Measurements from ENCODE around the gene SECISBP2L. TPM values are rescaled to one million over a fixed set of nuclear protein-coding genes. Genes with fewer than 3 reads are reported as not detected.

The SECISBP2L gene
- total RNA-seq, 1 experiment from 2014 or later = 11.0 TPM

DNA sequence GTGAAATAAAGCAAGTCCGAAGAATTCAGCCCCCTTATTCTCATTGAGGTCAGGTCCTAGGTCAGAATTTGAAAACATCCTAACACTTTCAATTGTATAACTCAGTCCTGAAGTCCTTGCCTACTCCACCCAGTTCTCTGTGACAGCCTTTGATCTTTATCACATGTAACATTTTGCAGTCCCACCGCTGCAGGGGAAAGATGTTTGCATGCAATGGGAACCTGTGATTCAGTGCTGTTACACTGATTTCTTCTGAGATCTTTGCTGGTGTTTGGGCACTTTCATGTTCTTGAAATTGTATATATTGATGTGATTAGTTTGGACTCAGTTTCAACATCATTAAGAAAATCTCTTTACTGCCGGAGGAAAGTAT, 18.0 kb upstream of the SECISBP2L start:
- Histone ChIP-seq H3K27me3 (no peaks in the 10 kb centered on the region; the same call in 1 of the 2 replicates), H3K9me3 (no peaks in the 10 kb centered on the region), H3K4me3 (no peak overlapping the region), H3K36me3 (no peaks in the 10 kb centered on the region)
- no peak for DNase-seq

- H3K36me3 ChIP-seq = no peaks in the 10 kb centered on the region
- no peak for DNase-seq
- H3K27me3 ChIP-seq = no peaks in the 10 kb centered on the region; the same call in 1 of the 2 replicates
- H3K4me3 ChIP-seq = no peak overlapping the region
- no peaks in the 10 kb centered on the region for H3K9me3 ChIP-seq
Measured at GRCh38 chr15:49063402-49064280, 17.4 kb upstream of the SECISBP2L start.

DNA sequence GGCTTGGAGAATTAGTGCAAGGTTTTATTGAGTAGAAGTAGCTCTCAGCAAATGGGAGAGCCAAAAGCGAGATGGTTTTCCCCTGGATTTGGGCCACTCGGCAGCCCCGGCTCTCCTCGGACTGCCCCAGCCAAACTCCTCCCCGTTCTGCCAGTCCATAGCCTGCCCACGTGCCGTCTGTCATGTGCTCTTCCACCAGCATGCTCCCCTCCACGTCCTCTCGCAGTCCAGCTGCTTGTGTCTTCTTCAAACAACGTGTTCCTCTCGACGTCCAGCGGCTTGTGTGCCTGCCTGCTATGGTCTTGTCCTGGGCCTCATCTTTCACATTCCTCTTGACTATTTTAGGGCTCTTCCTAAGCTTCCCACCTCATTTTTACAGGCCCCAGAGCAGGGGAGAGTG, 16.7 kb upstream of the SECISBP2L start:
- Histone ChIP-seq H3K36me3 (no peaks in the 10 kb centered on the region), H3K9me3 (no peaks in the 10 kb centered on the region), H3K4me3 (no peak overlapping the region), H3K27me3 (no peaks in the 10 kb centered on the region; the same call in 1 of the 2 replicates)
- no peak for DNase-seq

DNA sequence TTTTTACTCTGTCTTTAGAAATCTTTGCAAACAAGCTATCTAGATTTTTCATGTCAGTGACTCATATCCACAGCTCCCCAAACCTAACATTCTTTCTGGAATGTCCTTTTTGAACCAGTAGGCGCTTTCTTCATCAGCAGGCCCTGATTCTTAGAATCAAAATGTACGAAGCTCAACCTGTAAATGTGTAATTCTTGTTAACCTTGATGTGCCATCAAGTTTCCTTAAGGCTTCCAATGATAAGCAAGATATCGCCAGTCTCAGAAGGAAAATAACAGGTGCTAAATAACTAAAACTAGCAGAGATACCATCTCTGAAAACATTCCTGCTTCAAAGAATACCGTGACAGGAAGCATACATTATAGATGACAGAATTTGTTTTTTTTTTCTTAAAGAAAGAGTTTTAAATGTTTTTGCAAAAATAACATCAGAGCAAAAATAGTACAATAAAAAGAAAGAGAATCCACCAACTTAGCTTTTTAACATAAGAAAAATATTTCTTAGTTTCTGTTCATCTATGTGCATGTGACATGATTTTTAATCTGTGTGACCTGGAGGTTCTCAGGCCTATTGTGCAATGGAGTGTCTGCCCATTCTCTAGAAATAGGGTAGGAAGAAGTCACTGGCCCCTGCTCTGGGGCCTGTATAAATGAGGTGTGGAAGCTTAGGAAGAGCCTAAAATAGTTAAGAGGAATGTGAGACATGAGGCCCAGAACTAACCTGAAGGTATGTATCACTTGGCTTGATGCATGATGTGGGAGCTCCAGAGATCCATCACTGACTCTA, 14.7 kb upstream of the SECISBP2L start:
- H3K4me3 ChIP-seq = no peak overlapping the region
- no peaks in the 10 kb centered on the region for H3K9me3 ChIP-seq
- no peaks in the 10 kb centered on the region for H3K36me3 ChIP-seq
- no peaks in the 10 kb centered on the region for H3K27me3 ChIP-seq
- DNase-seq = no peak

GRCh38 chr15:49059491-49059890, 13.2 kb upstream of the SECISBP2L start:
- no peak for DNase-seq
- no peaks in the 10 kb centered on the region for H3K9me3 ChIP-seq
- no peak overlapping the region for H3K4me3 ChIP-seq
- H3K36me3 ChIP-seq = no peaks in the 10 kb centered on the region
- no peaks in the 10 kb centered on the region for H3K27me3 ChIP-seq

DNA sequence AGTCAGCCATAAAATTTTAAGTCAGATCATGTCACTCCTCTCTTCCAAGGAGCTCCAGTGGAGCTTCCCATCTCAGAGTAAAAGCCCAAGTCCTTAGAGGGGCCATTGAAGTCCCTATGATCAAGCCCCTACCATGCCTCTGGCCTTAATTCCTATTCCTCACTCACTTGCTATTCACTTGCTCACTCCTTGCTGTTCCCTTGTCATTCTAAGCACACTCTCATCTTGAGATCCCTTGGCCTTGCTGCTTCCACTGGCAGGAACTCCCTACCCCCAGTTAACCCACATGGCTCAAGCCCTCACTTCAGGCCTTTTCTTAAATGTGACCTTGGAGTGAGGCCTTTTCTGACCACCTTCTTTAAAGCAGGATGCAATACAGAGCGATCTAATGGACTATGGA, 12.3 kb upstream of the SECISBP2L start:
- no peak for DNase-seq
- Histone ChIP-seq H3K4me3 (no peak overlapping the region), H3K9me3 (no peaks in the 10 kb centered on the region), H3K36me3 (no peaks in the 10 kb centered on the region), H3K27me3 (no peaks in the 10 kb centered on the region)

- H3K27me3 ChIP-seq = no peaks in the 10 kb centered on the region
- DNase-seq = no peak
Measured at GRCh38 chr15:49055630-49056029, 9.4 kb upstream of the SECISBP2L start.

GRCh38 chr15:49052662-49053061, 6.4 kb upstream of the SECISBP2L start:
- no peaks in the 10 kb centered on the region for H3K27me3 ChIP-seq

More at GRCh38 chr15:49055630-49056029, 9.4 kb upstream of the SECISBP2L start:
- Histone ChIP-seq H3K9me3 (no peaks in the 10 kb centered on the region), H3K4me3 (no peak overlapping the region), H3K36me3 (no peaks in the 10 kb centered on the region)

DNA sequence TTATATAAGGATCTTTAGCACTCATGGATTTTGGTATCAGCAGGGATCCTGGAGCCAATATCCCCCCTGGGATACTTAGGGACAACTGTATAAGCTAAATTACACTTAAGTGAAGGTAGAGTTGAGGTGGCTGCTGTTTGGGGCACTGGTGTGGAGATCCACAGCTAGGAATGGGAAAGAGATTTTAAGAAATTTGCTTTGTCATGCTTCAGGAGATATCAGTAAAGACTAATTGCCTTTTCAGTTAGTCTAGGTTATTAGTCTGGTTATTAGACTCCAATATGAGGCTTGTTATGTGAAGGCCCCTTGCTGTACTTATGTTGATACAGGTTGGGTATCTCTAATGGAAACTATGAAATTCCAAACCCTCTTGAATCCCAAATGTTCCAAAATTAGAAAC, 1.2 kb upstream of the SECISBP2L start:
- no peak for DNase-seq
- no peaks in the 10 kb centered on the region; the same call in 1 of the 2 replicates for H3K36me3 ChIP-seq
- no peak overlapping the region for H3K4me3 ChIP-seq
- H3K27me3 ChIP-seq = no peaks in the 10 kb centered on the region
- H3K9me3 ChIP-seq = no peaks in the 10 kb centered on the region

More at GRCh38 chr15:49052662-49053061, 6.4 kb upstream of the SECISBP2L start:
- Histone ChIP-seq H3K4me3 (no peak overlapping the region), H3K36me3 (no peaks in the 10 kb centered on the region), H3K9me3 (no peaks in the 10 kb centered on the region)
- no peak for DNase-seq

GRCh38 chr15:49045751-49046219, 461 bp downstream of the SECISBP2L start:
- H3K4me3 ChIP-seq = peak overlapping the region; percentile 81
- no peaks in the 10 kb centered on the region for H3K27me3 ChIP-seq
- no peaks in the 10 kb centered on the region for H3K9me3 ChIP-seq
- H3K36me3 ChIP-seq = no peaks in the 10 kb centered on the region; the same call in 1 of the 2 replicates
- peak; percentile 26 for DNase-seq

GRCh38 chr15:49044766-49045606, 1.3 kb downstream of the SECISBP2L start:
- H3K27me3 ChIP-seq = no peaks in the 10 kb centered on the region
- H3K36me3 ChIP-seq = no peaks in the 10 kb centered on the region; the same call in 1 of the 2 replicates
- H3K4me3 ChIP-seq = peak overlapping the region; percentile 81
- no peak for DNase-seq
- no peaks in the 10 kb centered on the region for H3K9me3 ChIP-seq

GRCh38 chr15:49044002-49044401, 2.2 kb downstream of the SECISBP2L start:
- Histone ChIP-seq H3K9me3 (no peaks in the 10 kb centered on the region), H3K36me3 (no peaks in the 10 kb centered on the region; the same call in 1 of the 2 replicates), H3K27me3 (no peaks in the 10 kb centered on the region), H3K4me3 (peak overlapping the region; percentile 81)
- no peak for DNase-seq

DNA sequence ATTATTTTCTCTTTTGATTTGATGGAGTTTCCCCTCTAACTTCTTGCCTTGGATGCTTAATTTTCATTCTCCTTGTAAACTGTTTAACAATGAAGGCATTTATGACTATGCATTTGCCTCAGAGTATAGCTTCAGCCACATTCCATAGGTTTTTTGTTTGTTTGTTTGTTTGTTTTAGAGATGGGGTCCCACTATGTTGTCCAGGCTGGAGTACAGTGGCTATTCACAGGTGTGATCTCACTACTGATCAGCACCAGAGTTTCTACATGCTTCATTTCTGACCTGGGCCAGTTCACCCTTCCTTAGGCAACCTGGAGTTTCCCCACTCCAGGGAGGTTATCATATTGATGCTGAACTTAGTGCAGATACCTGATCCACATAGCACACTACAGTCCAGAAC, 4.1 kb downstream of the SECISBP2L start:
- Histone ChIP-seq H3K9me3 (no peaks in the 10 kb centered on the region), H3K36me3 (no peaks in the 10 kb centered on the region; the same call in 1 of the 2 replicates), H3K27me3 (no peaks in the 10 kb centered on the region), H3K4me3 (no peak overlapping the region)
- no peak for DNase-seq

GRCh38 chr15:49041426-49041825, 4.8 kb downstream of the SECISBP2L start:
- Histone ChIP-seq H3K9me3 (no peaks in the 10 kb centered on the region), H3K4me3 (peak overlapping the region; percentile 4), H3K27me3 (no peaks in the 10 kb centered on the region), H3K36me3 (peaks cover 2% of the 10 kb centered on the region; the same call in 1 of the 2 replicates)
- DNase-seq = no peak

DNA sequence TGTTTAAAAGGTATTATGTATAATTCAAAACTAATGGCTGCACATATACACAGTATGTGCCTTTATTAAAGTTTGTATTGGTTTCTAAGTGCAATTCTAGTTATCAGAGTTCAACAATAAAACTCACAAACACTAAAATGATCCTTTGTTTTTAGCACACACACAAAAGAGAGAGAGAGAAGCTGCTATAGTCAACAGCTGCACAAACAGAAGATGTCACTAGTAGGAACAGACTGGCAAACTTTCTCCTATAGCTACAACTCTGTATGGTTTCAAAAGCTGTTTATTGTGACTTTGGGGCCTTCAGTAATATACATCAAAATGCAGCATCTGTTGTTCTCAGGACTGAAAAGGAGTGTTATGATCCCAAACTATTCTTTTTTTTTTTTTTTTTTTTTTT, 6.1 kb downstream of the SECISBP2L start:
- peaks cover 5% of the 10 kb centered on the region for H3K36me3 ChIP-seq
- no peaks in the 10 kb centered on the region for H3K27me3 ChIP-seq
- no peak overlapping the region for H3K4me3 ChIP-seq
- DNase-seq = no peak
- H3K9me3 ChIP-seq = no peaks in the 10 kb centered on the region

GRCh38 chr15:49038382-49038781, 7.9 kb downstream of the SECISBP2L start:
- peak; percentile 43 for DNase-seq
- peaks cover 8% of the 10 kb centered on the region for H3K36me3 ChIP-seq

More at GRCh38 chr15:49038382-49038781, 7.9 kb downstream of the SECISBP2L start:
- Histone ChIP-seq H3K27me3 (no peaks in the 10 kb centered on the region), H3K4me3 (no peak overlapping the region), H3K9me3 (no peaks in the 10 kb centered on the region)

Data from MG63 (cell line).